COR-L47 (cell line): ENCODE measurements around the gene ST6GALNAC3.

Experiments
- DNase-seq: peaks from one replicate; lab custom pipeline; 2025; lab: John Stamatoyannopoulos, UW

ST6GALNAC3 gene

DNA sequence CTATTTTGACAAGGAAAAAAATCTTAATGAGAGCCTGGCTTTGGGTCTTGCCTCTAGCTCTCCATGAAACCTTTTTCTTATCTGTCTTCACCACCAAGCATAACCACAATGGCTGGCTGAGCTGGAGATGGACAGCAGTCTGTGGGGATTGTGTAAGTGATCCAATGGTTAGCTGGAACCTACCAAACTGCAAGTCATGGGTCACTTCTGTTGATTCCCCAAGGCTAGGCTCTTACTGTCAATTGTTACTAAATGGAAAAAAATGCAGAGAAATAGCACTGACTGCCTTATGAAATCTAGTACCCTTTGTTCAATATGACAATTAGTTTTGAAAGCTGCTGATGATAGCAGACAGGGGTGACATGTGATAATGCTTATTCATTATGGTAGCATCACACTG lies 359.0 kb downstream of the ST6GALNAC3 start:
- DNase-seq, result no peak

DNA sequence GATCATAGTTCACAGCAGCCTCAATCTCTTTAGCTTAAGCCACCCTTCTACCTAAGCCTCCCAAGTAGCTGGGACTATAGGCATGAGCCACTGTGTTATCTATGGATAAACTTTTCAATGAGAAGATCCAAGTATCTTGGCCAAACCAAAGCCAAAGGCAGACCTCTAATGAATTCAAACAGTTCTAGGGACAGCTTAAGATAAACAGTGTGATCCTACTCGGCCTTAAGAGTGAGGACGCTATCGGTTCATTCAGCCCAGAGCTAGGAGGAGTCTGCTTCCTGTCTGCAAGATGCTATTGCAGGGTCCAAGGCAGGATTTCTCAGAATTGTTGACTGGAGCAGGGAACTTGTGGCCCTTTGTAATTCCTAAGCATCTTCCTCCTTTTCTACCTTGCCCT lies 368.7 kb downstream of the ST6GALNAC3 start:
- no peak for DNase-seq

GRCh38 chr1:76444773-76445172 lies 370.2 kb downstream of the ST6GALNAC3 start:
- no peak for DNase-seq

DNA sequence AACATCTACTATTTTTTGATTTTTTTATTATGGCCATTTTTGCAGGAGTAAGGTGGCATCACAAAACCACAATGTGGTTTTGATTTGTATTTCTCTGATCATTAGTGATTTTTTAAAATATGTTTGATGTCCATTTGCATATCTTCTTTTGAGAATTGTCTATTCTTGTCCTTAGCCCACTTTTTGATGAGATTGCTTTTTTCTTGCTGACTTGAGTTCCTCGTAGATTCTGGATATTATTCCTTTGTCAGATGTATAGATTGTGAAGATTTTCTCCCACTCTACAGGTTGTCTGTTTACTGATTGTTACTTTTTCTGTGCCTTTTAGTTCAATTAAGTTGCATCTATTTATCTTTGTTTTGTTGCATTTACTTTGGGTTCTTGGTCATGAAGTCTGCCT lies 375.7 kb downstream of the ST6GALNAC3 start:
- DNase-seq, result no peak

- no peak for DNase-seq
These were observed 388.7 kb downstream of the ST6GALNAC3 start for GRCh38 chr1:76463278-76463677.

GRCh38 chr1:76463849-76464248 lies 389.3 kb downstream of the ST6GALNAC3 start:
- no peak for DNase-seq

GRCh38 chr1:76465030-76465429 lies 390.5 kb downstream of the ST6GALNAC3 start:
- no peak for DNase-seq

DNA sequence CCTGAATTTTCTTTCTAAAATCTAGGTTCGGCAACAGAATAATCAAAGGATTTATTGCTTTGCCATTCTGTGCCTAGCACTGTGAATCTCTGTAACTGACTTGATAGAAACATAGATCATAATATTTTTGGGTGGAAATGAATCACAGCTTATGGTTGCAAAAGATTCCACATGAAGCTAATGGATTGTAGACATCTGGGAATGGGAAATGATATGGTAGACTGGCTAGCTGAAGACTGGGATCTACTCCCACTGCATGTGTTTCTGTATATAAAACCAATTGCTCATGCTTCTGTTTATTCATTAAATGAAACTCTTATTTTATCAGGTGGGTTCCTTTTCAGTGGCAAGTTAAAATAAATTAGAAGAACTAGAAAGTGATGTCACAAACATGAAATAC lies 395.6 kb downstream of the ST6GALNAC3 start:
- DNase-seq, result no peak

DNA sequence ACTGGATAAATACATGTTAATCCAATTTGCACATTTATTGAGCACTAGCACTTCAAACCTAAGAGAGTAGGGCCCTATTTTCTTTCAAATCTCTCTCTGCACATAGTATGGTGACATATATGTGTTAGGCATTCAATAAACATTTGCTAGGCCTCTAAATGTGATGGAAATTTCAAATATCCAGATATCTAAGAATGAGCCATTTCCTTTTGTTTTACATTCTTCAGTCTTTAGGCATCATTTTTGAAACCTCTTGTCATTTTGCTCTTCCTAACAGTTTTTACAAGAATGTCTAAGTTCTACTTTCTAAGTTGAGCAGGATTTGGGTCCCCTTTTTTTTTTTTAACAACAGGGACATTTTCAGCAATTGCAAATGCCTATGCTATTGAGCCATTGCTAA lies 397.0 kb downstream of the ST6GALNAC3 start:
- DNase-seq, result no peak

DNA sequence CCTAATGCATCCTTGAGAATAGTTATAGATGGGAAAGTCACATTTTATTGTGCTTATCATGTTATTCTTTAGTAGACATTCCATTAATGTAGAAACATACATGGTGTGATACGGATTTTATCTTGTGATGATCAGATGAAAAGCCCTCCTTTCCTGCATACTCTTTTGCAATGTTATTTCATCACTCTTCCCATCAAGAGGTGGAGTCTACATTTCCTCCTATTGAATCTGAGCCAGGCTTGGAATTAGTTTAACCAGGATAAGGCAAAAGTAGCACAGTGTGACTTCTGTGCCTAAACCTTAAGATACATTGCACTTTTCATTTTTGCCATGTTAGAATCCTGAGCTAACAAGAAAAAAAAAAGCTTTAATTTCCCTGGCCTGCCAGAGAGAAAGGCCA lies 399.0 kb downstream of the ST6GALNAC3 start:
- no peak for DNase-seq

GRCh38 chr1:76474922-76475321 lies 400.4 kb downstream of the ST6GALNAC3 start:
- no peak for DNase-seq

GRCh38 chr1:76477156-76477555 lies 402.6 kb downstream of the ST6GALNAC3 start:
- no peak for DNase-seq

- DNase-seq, result no peak
These were observed 406.3 kb downstream of the ST6GALNAC3 start for GRCh38 chr1:76480827-76481226.

DNA sequence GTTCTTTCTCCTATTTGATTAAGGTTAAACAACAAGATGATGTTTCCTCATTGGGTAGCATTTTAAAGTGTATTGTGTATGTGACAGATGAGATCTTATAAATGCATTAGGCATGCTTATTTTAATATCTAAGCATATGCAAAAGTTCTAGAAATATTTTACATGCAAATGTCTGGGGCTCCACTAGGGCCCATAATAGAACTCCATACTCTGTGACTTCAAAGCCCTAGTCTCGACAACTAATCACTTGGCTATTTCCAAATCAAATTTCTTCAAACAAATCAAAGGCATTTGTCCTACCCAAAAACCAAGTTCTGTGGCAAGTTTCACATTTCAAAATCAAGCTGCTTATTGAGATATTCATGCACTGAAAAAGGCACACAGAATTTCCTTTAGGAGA lies 407.1 kb downstream of the ST6GALNAC3 start:
- no peak for DNase-seq

DNA sequence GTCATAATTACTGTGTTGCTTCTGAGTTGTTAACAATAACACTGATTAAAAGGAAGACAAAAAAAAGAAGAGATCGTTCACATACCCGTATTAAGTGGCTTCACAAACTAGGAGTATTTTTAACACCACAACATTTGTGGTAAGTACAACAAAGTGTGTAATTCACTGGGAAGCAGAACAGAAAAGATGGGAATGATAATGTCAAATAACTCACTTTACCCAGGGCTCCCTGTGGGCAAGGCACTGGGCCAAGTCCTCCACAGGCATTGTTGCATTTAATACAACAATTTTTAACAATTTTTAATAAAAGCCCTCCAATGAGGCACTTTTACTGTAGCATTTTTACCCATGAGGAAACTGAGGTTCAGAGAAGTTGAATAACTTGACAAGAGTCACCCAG lies 407.7 kb downstream of the ST6GALNAC3 start:
- no peak for DNase-seq

DNA sequence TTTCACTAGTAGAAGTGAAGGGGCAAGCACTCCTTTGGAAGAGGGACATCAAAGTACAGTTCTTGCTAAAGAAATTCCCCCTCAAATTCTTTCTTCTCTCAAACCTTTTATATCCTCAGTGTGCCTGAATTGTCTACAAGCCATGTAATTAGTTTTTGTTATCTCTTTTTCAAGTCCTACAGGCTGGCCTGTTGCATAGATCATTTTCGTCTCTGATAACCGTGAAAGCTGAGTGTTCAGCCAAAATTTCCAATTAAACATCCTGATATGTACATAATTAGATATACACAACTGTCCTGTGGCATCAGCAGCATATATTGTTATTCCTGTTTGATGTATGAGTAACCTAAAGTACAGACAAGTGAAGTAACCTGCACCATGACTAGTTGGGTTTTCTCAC lies 417.2 kb downstream of the ST6GALNAC3 start:
- DNase-seq, result no peak

- DNase-seq, result no peak
These were observed 418.3 kb downstream of the ST6GALNAC3 start for GRCh38 chr1:76492752-76493430.

- no peak for DNase-seq
These were observed 420.3 kb downstream of the ST6GALNAC3 start for GRCh38 chr1:76494807-76495206.

DNA sequence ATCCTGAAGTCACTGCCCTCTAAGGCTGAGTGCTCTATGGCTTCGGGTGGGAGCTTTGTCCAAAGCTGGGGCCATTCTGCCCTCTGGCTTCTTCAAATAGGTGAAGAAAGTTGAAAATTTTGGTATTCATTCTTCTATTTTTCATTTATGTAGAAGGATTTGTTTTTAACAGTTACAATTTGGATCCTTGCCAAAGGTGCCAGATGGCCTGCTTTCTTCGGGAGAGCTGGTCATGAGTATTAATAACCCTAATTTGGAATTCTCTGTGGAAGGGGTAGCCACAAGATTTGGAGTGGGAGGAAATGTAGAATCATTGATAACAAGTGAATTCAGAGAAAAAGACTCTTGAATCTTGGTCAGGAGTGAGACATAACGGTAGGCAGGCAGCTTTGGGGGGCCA lies 422.3 kb downstream of the ST6GALNAC3 start:
- no peak for DNase-seq

DNA sequence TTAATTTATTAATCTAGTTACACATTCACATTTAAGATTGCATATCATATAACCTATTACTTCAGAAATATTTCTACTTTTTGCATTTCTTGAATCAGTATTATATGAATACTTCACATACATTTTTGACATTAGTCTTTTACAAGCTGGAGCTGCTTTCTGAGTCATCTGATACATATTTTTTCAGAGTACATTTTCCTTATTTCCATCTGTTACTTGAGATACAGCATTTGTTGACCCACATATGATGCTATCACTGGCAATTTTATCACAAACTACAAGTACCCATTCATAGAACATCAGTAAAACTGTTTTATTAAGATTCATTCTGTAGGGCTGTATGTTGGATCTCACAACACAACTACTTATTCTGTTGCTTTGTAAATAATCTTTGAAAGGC lies 425.6 kb downstream of the ST6GALNAC3 start:
- no peak for DNase-seq

- no peak for DNase-seq
These were observed 426.6 kb downstream of the ST6GALNAC3 start for GRCh38 chr1:76501136-76501535.

DNA sequence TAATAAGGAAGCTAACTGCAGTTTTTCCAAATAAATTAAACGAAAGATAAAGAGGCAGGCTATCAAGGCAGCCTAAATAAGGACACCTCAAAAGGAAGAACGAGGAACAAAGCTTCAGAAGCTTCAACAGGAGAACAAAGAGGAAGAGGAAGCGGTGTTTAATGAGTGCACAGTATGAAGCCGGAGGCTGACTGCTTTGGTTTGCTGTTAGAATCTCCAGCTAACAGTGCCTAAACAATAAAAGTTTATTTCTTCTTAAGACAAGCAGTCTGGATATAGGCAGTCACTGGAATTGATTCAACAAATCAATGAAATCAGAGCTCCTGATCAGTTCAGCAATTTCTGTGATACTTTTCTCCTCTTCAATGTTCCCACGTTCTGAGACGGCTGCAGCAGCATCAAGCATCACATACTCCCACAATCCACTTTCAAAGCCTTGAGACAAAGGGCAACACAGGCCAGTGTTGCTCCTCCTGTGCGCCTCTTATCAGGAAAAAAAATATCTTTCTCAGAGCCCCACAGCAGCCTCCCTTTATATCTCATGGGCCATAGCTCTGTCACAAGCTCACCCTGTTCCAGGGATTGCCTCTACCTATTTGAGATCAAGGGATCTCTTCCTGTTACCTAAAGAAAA lies 427.2 kb downstream of the ST6GALNAC3 start:
- DNase-seq, result no peak

DNA sequence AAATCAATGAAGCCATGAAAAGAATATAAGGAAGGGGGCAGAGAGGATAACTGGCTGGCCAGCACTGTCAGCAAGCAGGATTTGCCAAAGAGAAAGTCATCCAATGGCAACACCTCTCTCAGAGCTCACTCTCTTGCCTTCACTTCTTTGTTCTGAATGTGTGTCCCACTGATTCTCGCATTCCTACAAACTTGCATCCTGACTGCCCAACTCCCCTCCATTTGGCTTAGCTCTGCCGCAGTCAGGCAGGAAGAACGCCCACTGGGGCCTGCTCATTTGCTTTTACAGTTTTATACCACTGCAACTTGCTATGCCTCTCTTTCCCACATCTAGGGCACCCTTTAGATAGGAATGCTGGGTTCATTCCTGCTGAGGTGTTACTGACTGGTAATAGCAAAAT lies 428.6 kb downstream of the ST6GALNAC3 start:
- no peak for DNase-seq

- no peak for DNase-seq
These were observed 429.2 kb downstream of the ST6GALNAC3 start for GRCh38 chr1:76503736-76504135.
